Activated CD4-positive, alpha-beta T cell treated with anti-CD3 and anti-CD28 coated beads, Interleukin-2, amount 50 U/mL, for 4 hours (primary cell): ENCODE measurements around the gene ZNF273.
"Not testable (repeated sequence)": the region's sequence is repeated elsewhere in the genome, so short reads cannot be mapped to it uniquely, and the experiment has no call there.

ENCODE experiments used
- DNase-seq, 2 experiments: peaks; one replicate each; pipeline ENCODE4 v3.0.0-alpha.2; 2020

ZNF273 gene

GRCh38 chr7:64902806-64903721 is at the start of gene ZNF273:
TSS of gene ZNF273 (plus strand) at chr7:64903273. CDS start at chr7:64903318, 45 bp downstream.
- DNase-seq: peak; percentile 88 to 89

GRCh38 chr7:64853679-64854078 is 49.4 kb upstream of the ZNF273 start:
- no peak for DNase-seq

GRCh38 chr7:64854969-64855368 is 48.1 kb upstream of the ZNF273 start:
- DNase-seq: no peak

- DNase-seq: no peak
Observed at GRCh38 chr7:64863021-64863420, 40.1 kb upstream of the ZNF273 start.

- not testable (repeated sequence) for DNase-seq
Observed at GRCh38 chr7:64863530-64863929, 39.5 kb upstream of the ZNF273 start.

GRCh38 chr7:64863969-64864368 is 39.1 kb upstream of the ZNF273 start:
- DNase-seq: no peak

- DNase-seq: no peak
Observed at GRCh38 chr7:64867863-64868440, 35.1 kb upstream of the ZNF273 start.

- no peak for DNase-seq
Observed at GRCh38 chr7:64868499-64868898, 34.6 kb upstream of the ZNF273 start.

GRCh38 chr7:64869121-64869725 is 33.9 kb upstream of the ZNF273 start:
- no peak for DNase-seq

GRCh38 chr7:64869912-64870562 is 33.0 kb upstream of the ZNF273 start:
- DNase-seq: no peak

- DNase-seq: no peak
Observed at GRCh38 chr7:64870656-64871055, 32.4 kb upstream of the ZNF273 start.

GRCh38 chr7:64871761-64872160 is 31.3 kb upstream of the ZNF273 start:
- no peak for DNase-seq

GRCh38 chr7:64872351-64873154 is 30.5 kb upstream of the ZNF273 start:
- DNase-seq: no peak

- DNase-seq: no peak
Observed at GRCh38 chr7:64873155-64873500, 29.9 kb upstream of the ZNF273 start.

GRCh38 chr7:64873517-64873916 is 29.6 kb upstream of the ZNF273 start:
- no peak for DNase-seq

GRCh38 chr7:64874114-64874513 is 29.0 kb upstream of the ZNF273 start:
- no peak for DNase-seq

GRCh38 chr7:64874562-64875250 is 28.4 kb upstream of the ZNF273 start:
- no peak for DNase-seq

- DNase-seq: no peak
Observed at GRCh38 chr7:64875258-64875657, 27.8 kb upstream of the ZNF273 start.

GRCh38 chr7:64875658-64876406 is 27.2 kb upstream of the ZNF273 start:
- DNase-seq: no peak

GRCh38 chr7:64876792-64877713 is 26.0 kb upstream of the ZNF273 start:
- peak; percentile 39 to 49 for DNase-seq
